22Rv1 (cell line): ENCODE results near the gene NDRG3.
"Not testable (repeated sequence)": the region's sequence is repeated elsewhere in the genome, so short reads cannot be mapped to it uniquely, and the experiment has no call there.

ENCODE experiments used
- ZFX ChIP-seq: fragments of 450-650 bp; IDR thresholded peaks from 2 replicates; pipeline ENCODE4 v1.6.1; 2017; ENCODE audit warnings: antibody characterized with exemption, borderline replicate concordance
- TF ChIP-seq, protein P1 (sequence below): fragments of 450-650 bp; IDR thresholded peaks from 2 replicates; pipeline ENCODE4 v1.5.1; 2017; ENCODE audit warnings: mild to moderate bottlenecking

DNA sequence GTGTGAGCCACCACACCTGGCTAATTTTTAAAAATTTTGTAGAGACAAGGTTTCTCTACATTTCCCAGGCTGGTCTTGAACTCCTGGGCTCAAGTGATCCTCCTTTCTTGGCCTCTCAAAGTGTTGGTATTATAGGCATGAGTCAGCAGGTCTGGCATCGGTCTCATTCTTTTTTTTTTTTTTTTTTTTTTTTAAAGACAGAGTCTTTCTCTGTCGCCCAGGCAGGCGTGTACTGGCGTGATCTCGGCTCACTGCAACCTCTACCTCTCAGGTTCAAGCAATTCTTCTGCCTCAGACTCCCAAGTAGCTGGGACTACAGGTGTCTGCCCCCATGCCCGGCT, 137.5 kb downstream of the NDRG3 start:
- TF ChIP-seq, protein P1, sequence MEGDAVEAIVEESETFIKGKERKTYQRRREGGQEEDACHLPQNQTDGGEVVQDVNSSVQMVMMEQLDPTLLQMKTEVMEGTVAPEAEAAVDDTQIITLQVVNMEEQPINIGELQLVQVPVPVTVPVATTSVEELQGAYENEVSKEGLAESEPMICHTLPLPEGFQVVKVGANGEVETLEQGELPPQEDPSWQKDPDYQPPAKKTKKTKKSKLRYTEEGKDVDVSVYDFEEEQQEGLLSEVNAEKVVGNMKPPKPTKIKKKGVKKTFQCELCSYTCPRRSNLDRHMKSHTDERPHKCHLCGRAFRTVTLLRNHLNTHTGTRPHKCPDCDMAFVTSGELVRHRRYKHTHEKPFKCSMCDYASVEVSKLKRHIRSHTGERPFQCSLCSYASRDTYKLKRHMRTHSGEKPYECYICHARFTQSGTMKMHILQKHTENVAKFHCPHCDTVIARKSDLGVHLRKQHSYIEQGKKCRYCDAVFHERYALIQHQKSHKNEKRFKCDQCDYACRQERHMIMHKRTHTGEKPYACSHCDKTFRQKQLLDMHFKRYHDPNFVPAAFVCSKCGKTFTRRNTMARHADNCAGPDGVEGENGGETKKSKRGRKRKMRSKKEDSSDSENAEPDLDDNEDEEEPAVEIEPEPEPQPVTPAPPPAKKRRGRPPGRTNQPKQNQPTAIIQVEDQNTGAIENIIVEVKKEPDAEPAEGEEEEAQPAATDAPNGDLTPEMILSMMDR = not testable (repeated sequence)
- TF ChIP-seq ZFX = not testable (repeated sequence)
